NCI-H2196 treated with DMSO at 0.1 percent for 48 hours (cell line): Measurements from ENCODE around the gene GATAD2A.

Experiments used
- DNase-seq: peaks from one replicate; lab custom pipeline; 2025; ENCODE audit not compliant: unreplicated experiment; lab: John Stamatoyannopoulos, UW

The GATAD2A gene

DNA sequence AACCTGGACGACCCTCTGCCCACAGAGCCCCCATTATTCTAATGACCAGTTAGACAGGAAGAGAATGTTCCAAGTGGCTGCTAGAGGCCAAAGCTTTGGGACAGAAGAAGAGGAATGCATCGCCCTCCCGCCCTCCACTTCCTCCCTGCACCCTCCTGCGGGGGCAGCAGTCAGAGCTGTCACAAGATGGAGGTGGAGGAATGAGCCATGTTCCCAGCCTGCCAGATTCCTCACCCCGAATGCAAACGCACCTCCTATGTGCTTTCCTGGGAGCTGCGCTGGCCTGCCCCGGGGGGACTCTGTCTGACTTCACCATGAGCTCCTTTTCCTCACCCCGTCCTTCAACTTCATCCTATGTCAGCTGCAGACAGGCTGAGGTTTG is 124.9 kb downstream of the GATAD2A start:
- DNase-seq, result no peak

DNA sequence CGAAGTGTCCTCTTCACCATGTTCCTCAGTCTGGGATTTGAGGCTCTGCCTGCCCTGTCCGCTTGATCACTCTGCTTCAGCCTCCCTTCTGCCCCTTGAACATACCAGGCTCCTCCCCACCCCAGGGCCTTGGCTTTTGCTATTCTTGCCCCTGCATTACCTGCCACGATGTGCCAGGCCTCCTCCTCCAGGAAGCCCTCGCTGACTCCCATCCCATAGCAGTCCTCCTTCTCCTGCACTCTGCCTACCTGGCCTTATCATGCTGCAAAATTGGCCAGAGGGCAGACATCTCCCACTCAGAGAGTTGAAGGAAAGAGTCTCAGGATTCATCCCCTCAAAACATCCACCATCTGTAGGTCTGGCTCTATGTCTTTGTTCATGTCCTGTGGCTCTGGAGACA is 125.4 kb downstream of the GATAD2A start:
- DNase-seq, result no peak

DNA sequence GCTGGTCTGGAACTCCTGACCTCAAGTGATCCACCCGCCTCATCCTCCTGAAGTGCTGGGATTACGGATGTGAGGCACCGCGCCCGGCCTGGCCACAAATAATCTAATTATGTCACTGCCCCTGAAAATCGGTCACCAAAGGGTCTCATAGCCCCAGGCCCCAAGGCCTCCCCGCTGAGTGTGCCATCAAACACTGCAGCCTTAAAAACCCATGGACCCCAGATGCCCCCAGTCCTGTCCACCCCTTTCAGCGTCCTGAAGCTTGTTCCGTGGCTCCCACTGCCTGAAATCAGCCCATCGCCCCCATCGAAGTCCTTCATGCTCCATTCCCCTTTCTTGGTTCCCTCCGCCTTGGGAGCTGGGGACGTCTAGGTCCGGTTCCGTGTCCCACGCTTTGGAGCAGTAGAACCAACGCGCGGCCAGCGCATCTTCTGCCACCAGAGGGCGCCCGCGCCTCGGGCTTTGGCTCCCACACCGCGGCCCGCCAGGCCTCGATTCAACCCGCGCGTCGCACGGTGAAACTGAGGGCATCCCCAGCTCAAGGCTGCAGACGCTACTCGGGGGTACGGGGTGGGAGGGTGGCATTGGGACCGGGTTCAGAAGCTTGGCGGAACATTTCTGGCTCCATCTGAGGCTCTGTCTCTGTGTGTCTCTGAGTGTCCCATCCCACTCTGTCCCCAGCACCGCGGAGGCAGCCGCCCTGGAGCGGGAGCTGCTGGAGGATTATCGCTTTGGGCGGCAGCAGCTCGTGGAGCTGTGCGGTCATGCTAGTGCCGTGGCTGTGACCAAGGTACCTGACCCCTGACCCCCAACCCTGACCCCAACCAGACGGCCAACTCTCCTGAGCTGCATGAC is 126.7 kb downstream of the GATAD2A start:
- peak; percentile 16 for DNase-seq

DNA sequence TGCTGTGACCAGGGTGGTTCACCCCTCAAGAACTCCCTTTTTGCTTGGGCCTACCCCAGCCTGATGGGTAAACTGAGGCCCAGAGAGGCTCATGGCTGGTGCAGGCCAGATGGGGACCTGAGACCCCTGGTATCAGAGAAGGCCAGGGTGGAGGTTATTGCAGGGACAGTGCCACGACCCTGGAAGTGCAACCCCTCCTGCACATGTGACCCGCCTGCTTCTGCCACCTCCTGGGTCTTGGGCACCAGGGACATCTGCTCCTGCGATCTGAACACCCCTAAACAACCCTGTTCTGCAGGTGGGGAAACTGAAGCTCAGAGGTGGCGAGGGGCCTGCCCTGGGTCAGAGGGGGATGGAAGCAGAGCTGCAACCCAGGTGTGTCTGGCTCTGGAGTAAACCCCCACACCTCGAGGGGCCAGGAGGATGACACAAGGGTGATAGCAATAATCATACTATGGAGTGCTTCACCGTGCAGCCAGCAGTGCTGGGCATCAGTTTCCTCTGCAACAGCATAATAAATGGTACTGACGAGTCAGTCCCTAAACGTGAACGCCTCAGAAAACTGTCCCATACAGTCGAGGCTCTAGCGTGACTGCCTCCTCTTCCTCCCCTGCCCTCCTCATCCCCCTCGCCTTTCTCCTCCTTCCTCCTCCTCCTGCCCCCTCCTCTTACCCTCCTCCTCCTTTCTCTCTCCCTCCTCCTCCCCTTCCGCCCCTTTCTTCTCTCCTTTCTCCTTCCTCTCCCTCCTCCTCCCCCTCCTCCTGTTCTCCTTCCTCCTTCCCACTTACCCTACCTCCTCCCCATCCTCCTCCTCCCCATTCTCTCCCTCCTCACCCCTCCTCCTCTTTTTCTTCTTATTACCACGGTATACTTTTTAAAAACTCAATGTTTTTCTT is 127.6 kb downstream of the GATAD2A start:
- DNase-seq, result no peak

DNA sequence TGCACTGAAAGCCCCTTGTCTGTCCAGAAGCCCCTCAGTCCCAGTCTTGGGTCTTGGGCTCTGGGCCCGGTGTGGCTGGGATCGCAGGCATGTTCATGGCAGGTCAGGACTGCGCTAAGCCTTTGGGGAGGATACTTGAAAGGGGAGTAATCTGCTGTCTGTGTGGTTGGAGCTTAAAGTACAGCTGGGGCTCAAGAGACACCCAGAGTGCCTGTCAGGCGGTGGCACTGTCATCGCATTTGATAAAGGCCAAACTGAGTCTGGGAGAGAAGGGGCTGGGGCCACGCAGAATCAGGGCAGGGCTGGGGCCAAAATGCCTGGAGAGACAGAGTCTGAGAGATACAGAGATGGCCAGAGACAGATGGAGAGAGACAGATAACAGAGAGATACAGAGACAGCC is 128.4 kb downstream of the GATAD2A start:
- DNase-seq, result no peak

DNA sequence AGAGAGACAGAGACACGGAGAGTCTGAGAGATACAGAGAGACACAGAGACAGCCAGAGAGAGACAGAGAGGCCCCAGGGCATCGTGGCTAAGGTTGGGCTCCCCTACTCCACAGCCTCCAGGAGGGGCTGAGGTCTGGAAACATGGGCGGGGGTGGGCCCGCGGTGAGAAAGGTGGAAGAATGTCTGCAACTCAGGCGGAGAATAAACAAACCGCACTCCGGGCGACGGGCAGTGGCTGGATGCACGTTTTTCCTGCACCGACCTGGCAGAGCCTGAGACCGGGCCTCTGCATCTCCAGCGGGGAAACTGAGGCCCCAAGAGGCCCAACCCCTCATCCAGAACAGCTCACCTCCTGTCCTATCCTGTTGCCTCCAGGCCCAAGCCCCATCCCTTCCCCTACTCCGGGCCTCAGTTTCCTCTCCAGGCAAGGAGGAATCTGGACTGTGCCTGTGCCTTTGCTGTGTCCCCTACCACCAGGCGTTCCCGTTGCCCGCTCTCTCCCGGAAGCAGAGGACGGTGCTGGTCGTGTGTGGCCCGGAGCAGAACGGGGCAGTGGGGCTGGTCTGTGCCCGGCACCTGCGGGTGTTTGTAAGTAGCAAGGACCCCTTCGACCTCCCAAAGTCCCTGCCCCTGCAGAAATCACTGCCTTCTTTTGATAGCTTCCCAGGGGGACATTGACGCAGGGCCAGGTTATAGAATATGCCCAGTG is 129.2 kb downstream of the GATAD2A start:
- no peak for DNase-seq

DNA sequence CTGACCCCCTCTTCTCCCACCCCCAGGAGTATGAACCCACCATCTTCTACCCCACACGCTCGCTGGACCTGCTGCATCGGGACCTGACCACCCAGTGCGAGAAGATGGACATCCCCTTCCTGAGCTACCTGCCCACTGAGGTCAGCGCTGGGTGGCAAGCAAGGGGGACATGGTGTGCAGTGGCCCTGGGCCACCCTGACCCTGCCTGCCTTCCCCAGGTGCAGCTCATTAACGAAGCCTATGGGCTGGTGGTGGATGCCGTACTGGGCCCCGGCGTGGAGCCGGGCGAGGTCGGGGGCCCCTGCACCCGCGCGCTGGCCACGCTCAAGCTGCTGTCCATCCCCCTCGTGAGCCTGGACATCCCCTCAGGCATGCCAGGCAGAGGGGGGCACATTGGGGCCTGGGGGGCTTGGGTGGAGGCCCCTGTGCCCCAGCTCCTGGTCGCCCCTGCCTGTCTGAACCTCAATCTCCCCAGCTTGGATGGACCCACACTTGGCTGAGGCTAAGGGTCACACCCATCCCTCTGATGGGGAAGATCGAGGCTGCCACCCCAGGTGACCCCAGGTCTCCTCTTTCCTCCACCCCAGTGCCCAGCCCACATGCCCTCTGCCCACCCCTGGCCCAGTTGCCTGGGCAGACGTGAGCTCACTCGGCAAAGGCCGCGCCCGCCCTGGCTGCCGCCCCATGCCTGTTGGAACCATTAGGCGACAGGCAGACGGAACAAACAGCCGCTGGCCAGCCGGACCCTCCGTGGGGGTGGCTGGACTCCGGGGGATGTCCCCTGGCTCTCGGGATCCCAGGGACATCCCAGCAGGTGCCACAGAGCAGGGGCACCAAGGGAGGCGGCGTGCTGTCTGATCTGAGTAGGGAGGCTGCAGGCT is 130.1 kb downstream of the GATAD2A start:
- no peak for DNase-seq

DNA sequence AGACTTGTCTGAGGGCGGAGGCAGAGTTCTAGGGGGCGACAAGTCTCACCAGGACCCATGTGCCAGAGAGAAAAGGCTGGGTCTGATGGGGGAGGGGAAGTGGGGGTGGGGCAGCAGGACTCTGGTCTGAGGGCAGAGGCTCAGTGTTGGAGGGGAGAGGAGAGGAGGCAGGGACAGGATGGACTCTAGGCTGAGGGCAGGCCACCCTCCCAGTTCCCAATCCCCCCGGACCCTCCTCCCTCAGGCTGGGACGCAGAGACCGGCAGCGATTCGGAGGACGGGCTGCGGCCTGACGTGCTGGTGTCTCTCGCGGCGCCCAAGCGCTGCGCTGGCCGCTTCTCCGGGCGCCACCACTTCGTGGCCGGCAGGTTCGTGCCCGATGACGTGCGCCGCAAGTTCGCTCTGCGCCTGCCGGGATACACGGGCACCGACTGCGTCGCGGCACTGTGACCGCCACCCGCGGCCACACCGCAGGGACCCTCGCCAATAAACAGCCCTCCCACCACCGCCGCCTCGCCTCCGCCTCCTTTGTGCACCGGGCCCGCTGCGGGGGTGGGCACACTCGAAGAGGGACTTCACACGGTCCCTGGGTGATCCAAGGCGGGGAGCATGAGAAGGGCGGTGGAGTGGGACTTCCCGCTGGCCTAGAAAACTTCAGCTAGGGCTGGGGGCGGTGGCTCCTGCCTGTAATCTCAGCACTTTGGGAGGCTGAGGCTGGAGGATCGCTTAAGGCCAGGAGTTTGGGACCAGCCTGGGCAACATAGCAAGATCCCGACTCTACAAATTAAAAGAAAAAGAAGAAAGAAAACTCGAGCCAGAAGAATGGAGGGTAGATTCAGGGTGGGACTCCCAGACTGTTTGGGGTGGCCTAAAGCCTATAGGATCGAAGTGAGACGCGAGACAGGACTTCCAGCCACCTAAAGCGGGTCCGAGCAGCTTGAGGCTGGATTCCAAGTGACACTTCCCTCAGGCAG is 131.9 kb downstream of the GATAD2A start:
- no peak for DNase-seq

DNA sequence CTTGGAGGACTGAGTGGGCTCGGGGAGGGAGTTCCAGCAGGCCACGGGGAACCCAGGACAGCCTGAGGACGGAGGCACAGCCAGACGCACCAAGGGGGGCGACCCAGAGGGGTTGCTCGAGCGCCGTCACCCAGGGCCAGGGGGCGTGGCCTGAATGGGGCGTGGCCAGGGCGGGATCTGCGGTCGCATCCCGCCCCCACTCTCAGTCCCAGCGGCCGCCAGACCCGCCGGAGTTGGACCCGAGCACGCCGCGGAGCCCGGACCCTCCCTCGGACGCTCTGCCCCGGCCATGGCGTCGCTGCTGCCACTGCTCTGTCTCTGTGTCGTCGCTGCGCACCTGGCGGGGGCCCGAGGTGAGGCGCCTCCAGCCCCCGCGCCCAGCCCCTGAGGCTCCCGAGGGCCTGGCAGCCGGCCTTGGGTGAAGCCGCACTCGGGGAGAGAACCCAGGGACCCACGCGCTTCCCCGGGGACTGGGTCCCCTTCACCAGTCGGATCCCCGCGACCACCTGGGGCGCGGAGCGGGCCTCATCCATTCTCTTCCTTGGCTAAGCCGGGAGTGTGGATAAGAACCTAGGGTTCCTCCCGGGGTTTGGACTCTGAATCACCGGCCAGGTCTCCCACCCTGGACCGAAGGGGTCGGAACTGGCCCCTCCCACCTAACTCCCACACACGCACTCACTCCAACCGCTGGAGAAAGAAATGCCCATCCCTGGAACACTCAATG is 132.7 kb downstream of the GATAD2A start, which contains the start of gene CILP2:
CILP2 (plus strand) TSS at position 205 of the 724 bp plus-strand sequence; CDS start at position 290, 85 bp downstream.
- no peak for DNase-seq

DNA sequence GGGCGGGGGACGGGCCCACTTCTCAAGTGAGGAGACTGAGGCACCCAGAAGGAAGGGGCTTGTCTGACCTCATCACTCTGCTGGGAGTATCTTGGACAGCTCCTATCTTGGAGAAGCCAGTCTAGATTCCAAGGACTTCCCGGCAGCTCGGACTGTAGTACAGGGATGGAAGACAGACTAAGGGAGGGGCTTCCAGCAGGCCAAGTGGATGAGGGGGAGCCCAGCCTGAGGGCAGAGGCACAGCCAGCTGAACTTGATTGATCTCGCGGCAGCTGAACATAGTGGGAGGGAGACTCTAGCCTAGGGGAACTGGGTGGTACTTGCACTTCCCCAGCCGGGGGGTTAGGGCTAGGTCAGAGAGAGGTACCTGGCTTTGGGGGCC is 133.3 kb downstream of the GATAD2A start:
- no peak for DNase-seq

DNA sequence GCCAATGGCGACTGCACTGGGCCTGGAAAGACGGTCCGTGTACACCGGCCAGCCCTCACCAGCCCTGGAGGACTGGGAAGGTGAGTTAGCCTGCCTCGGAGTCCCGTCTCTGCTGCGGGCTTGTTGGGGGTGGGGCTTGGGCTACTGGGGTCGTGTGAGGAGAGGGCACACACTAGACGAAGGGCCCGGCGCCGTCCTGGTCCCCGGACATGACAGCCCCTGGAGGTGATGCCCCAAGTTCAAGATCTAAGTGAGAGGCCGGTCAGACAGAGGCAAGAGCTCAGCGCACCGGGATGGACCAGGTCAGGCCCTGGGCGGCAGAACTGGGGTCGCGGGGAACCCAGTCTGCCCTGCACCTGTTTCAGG is 134.2 kb downstream of the GATAD2A start:
- no peak for DNase-seq

DNA sequence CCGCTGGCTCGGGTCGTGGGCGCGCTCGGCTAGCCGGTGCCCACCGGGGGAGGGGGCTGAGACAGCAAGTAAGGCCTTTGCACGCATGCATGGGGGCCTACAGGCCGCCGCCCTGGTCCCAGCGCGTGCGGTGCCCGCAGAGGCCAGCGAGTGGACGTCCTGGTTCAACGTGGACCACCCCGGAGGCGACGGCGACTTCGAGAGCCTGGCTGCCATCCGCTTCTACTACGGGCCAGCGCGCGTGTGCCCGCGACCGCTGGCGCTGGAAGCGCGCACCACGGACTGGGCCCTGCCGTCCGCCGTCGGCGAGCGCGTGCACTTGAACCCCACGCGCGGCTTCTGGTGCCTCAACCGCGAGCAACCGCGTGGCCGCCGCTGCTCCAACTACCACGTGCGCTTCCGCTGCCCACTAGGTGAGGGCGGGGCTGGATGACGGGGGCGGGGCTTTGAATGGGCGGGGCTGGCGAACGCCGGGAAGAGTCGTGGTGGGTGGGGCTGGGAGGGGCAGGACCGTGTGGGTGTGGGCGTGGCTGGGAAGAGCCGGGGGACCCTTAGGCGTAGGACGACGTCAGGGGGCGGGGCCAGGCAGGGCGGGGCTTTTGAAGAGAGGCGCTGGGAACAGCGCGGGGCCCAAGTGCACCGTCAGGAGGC is 134.7 kb downstream of the GATAD2A start:
- DNase-seq, result no peak

DNA sequence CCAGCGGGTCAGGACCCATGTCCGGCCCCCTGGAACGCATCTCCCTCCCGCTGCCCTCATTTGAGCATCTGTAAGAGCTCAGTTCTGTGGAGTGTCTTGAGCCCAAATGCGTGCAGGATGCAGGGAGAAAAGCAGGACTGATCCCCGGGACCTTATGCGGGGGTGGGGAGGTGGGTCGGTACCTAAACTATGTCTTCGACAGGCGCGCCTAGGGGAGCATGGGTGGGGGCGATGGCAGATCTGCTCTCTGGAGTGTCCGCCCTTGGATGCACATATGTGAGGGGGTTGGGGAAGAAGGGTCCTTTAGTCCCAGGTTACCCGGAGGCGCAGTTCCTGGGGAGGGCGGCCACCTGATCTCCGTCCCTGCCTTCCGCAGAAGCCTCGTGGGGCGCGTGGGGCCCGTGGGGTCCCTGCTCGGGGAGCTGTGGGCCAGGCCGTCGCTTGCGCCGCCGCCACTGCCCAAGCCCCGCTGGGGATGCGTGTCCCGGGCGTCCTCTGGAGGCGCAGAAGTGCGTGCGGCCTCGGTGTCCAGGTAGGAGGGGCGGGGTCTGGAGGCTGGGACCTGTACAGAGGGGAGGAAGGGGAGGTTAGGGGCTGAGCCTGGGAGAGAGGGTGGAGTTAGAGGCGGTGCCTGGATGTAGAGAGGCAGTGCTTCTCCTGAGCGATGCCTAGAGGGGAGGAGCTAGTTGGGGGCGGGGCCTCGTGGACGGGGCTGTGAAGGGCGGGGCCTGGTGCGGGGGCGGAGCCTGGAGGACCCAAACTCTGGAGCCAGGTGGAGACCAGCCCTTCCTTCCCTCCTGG is 135.4 kb downstream of the GATAD2A start:
- DNase-seq, result no peak

DNA sequence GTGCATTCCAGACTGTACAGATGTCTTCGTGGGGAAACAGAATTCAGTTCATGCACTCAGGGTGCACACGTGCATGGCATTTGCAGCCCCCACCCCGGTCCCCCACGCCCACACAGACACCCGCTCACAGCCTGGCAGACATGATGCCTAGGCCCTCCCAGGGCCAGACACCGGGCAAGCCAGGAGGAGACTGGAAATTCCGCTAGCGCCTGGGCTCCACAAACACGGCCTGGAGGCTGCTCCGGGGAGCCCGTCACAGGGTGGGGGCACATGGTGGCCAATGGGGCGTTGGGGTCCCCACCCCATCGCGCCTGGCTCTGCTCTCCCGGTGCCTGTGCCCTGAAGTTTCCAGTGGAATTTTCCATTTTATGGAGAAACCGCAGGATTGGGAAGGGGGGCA is 136.1 kb downstream of the GATAD2A start:
- no peak for DNase-seq

DNA sequence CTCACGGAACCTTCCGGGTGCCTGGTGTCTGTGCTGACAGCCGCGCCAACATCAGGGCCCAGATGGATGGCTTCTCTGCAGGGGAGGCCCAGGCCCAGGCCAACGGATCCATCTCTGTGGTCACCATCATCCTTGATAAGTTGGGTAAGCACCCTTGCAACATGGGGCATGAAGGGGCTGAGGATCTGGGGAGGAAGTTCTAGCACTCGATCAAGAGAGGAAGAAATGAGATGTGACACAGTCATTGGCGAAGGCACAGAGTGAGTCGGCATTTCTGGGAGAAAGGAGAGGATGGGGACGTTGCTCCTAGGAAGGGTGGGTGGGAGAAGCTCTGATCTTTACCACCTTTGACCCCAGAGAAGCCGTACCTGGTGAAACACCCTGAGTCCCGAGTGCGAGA is 137.0 kb downstream of the GATAD2A start:
- DNase-seq, result no peak

DNA sequence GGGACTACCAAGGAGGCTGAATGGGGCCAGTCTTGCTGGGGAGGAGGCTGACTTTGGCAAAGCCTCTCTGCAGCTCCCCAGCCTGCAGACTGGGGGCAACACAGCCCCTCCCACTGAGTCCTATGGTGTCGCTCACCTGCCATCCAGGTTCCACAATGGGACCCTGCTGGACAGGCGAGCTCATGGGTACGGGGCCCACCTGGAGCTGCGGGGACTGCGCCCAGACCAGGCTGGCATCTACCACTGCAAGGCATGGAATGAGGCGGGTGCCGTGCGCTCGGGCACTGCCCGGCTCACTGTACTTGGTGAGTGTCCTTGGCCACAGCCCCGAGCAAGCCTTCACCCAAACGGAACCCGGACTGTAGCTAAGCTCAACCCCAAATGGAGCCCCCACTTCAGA is 137.6 kb downstream of the GATAD2A start:
- no peak for DNase-seq

DNA sequence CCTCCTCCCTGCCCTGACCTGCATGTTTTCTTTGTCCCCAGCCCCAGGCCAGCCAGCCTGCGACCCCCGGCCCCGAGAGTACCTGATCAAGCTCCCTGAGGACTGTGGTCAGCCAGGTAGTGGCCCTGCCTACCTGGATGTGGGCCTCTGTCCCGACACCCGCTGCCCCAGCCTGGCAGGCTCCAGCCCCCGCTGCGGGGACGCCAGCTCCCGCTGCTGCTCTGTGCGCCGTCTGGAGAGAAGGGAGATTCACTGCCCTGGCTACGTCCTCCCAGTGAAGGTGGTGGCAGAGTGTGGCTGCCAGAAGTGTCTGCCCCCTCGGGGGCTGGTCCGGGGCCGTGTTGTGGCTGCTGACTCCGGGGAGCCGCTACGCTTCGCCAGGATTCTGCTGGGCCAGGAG is 138.2 kb downstream of the GATAD2A start:
- DNase-seq, result no peak
